Mesendoderm (in vitro differentiated cells): ENCODE data around the gene ANKLE2.

ENCODE experiments used
- DNase-seq: peaks from one replicate; pipeline ENCODE4 v3.0.0; 2013
- H2AK5ac ChIP-seq: 2 replicates; pipeline ENCODE4 v1.6.1; 2013; ENCODE audit warnings: low read length, inconsistent platforms
- H2BK120ac ChIP-seq: 2 replicates; pipeline ENCODE4 v1.6.1; 2013; ENCODE audit warnings: low read depth, mild to moderate bottlenecking, low read length, moderate library complexity, mixed read lengths
- H2BK15ac ChIP-seq: replicated peaks from 2 replicates; pipeline ENCODE4 v1.6.1; 2013; ENCODE audit warnings: low read depth, mild to moderate bottlenecking, moderate library complexity
- H2BK5ac ChIP-seq: 2 replicates; pipeline ENCODE4 v1.6.1; 2013; ENCODE audit warnings: low read length, inconsistent platforms
- H3K18ac ChIP-seq: 2 replicates; pipeline ENCODE4 v1.6.1; 2013; ENCODE audit warnings: mild to moderate bottlenecking, low read length, mixed read lengths
- H3K23ac ChIP-seq: one replicate; pipeline ENCODE4 v1.6.1; 2013; ENCODE audit warnings: low read length
- H3K27ac ChIP-seq: 2 replicates; pipeline ENCODE4 v1.5.1; 2013; ENCODE audit warnings: low read depth, mild to moderate bottlenecking, inconsistent platforms, low read length, moderate library complexity
- H3K27me3 ChIP-seq: 2 replicates; pipeline ENCODE4 v1.6.1; 2013; ENCODE audit warnings: low read length, control low read depth, mild to moderate bottlenecking, inconsistent platforms; ENCODE audit not compliant: insufficient read depth, poor library complexity
- H3K36me3 ChIP-seq: 2 replicates; pipeline ENCODE4 v1.6.1; 2013; ENCODE audit warnings: low read length, inconsistent platforms; ENCODE audit not compliant: control insufficient read depth, insufficient read depth
- H3K4ac ChIP-seq: one replicate; pipeline ENCODE4 v1.6.1; 2013; ENCODE audit warnings: low read depth, mild to moderate bottlenecking, low read length, moderate library complexity
- H3K4me1 ChIP-seq: 2 replicates; pipeline ENCODE4 v1.6.1; 2013; ENCODE audit warnings: low read depth, low read length, inconsistent platforms; ENCODE audit not compliant: control insufficient read depth
- H3K4me2 ChIP-seq: 2 replicates; pipeline ENCODE4 v1.6.1; 2013; ENCODE audit warnings: low read length
- H3K4me3 ChIP-seq: 2 replicates; pipeline ENCODE4 v1.5.1; 2013; ENCODE audit warnings: mild to moderate bottlenecking, low read length
- H3K56ac ChIP-seq: one replicate; pipeline ENCODE4 v1.6.1; 2013; ENCODE audit warnings: low read length
- H3K79me1 ChIP-seq: 2 replicates; pipeline ENCODE4 v1.6.1; 2013; ENCODE audit warnings: low read length, inconsistent platforms
- H3K79me2 ChIP-seq: 2 replicates; pipeline ENCODE4 v1.6.1; 2013; ENCODE audit warnings: mild to moderate bottlenecking, low read length; ENCODE audit not compliant: control insufficient read depth, insufficient read depth
- H3K9ac ChIP-seq: 2 replicates; pipeline ENCODE4 v1.6.1; 2013; ENCODE audit warnings: low read length, inconsistent platforms
- H4K5ac ChIP-seq: one replicate; pipeline ENCODE4 v1.6.1; 2013; ENCODE audit warnings: low read length
- H4K8ac ChIP-seq: one replicate; pipeline ENCODE4 v1.6.1; 2013; ENCODE audit warnings: low read depth, mild to moderate bottlenecking, control low read depth, low read length, moderate library complexity
- WGBS: extraction: QIAGEN DNeasy Blood & Tissue Kit; methylation state at CpG from one replicate; pipeline ENCODE4 v1.1.7; 2013; ENCODE audit warnings: low lambda C conversion rate, missing lambda C conversion rate; ENCODE audit not compliant: insufficient coverage; ENCODE audit errors: extremely low coverage; 5-methylcytosine and 5-hydroxymethylcytosine counted together

Gene ANKLE2

GRCh38 chr12:132734206-132734605 lies 27.4 kb downstream of the ANKLE2 start:
- Histone ChIP-seq H3K4me2 (no peak overlapping the region), H3K27ac (no peak overlapping the region), H2BK120ac (no peak overlapping the region), H2BK5ac (no peak overlapping the region), H3K79me1 (no peaks in the 10 kb centered on the region), H4K5ac (no peak overlapping the region), H3K27me3 (no peaks in the 10 kb centered on the region), H3K36me3 (peaks cover 30% of the 10 kb centered on the region), H3K9ac (no peak overlapping the region), H3K23ac (no peak overlapping the region), H2BK15ac (no peak overlapping the region), H3K56ac (no peak overlapping the region), H3K18ac (no peak overlapping the region), H4K8ac (no peak overlapping the region), H3K79me2 (no peaks in the 10 kb centered on the region), H3K4me1 (no peaks in the 10 kb centered on the region), H2AK5ac (no peak overlapping the region), H3K4ac (no peak overlapping the region), H3K4me3 (no peak overlapping the region)
- no peak for DNase-seq
- WGBS: no CpG with 5 or more reads among the region's 10 CpGs

GRCh38 chr12:132731574-132731973 lies 30.1 kb downstream of the ANKLE2 start:
- no peak overlapping the region for H3K4me2 ChIP-seq
- no peak overlapping the region for H3K4me3 ChIP-seq
- no CpG with 5 or more reads among the region's 17 CpGs for WGBS
- no peak overlapping the region for H3K18ac ChIP-seq
- H3K27ac ChIP-seq: no peak overlapping the region
- no peak overlapping the region for H3K9ac ChIP-seq
- H3K56ac ChIP-seq: no peak overlapping the region
- H3K79me1 ChIP-seq: no peaks in the 10 kb centered on the region
- no peak overlapping the region for H3K4ac ChIP-seq
- no peak overlapping the region for H2BK120ac ChIP-seq
- no peaks in the 10 kb centered on the region for H3K27me3 ChIP-seq
- H2AK5ac ChIP-seq: no peak overlapping the region
- H4K8ac ChIP-seq: no peak overlapping the region
- H3K23ac ChIP-seq: no peak overlapping the region
- no peak overlapping the region for H2BK15ac ChIP-seq
- H3K4me1 ChIP-seq: no peaks in the 10 kb centered on the region
- no peak for DNase-seq
- H2BK5ac ChIP-seq: no peak overlapping the region
- H3K36me3 ChIP-seq: peaks cover 36% of the 10 kb centered on the region
- no peaks in the 10 kb centered on the region for H3K79me2 ChIP-seq
- H4K5ac ChIP-seq: no peak overlapping the region

- no peak overlapping the region for H2AK5ac ChIP-seq
- no peak overlapping the region for H3K9ac ChIP-seq
- no peak overlapping the region for H4K5ac ChIP-seq
- no peak overlapping the region for H2BK120ac ChIP-seq
- H2BK5ac ChIP-seq: no peak overlapping the region
- no peak overlapping the region for H3K4me3 ChIP-seq
- H3K4me2 ChIP-seq: no peak overlapping the region
- H3K4me1 ChIP-seq: no peaks in the 10 kb centered on the region
- H3K79me2 ChIP-seq: no peaks in the 10 kb centered on the region
- H4K8ac ChIP-seq: no peak overlapping the region
- no peak overlapping the region for H3K23ac ChIP-seq
- no peak overlapping the region for H3K56ac ChIP-seq
- no CpG with 5 or more reads among the region's 11 CpGs for whole genome bisulfite sequencing
- H3K27ac ChIP-seq: no peak overlapping the region
- DNase-seq: no peak
- no peak overlapping the region for H3K18ac ChIP-seq
- H2BK15ac ChIP-seq: no peak overlapping the region
- no peak overlapping the region for H3K4ac ChIP-seq
- no peaks in the 10 kb centered on the region for H3K27me3 ChIP-seq
- peaks cover 36% of the 10 kb centered on the region for H3K36me3 ChIP-seq
- no peaks in the 10 kb centered on the region for H3K79me1 ChIP-seq
These were observed 31.3 kb downstream of the ANKLE2 start for GRCh38 chr12:132730353-132730752.

- Histone ChIP-seq H3K18ac (no peak overlapping the region), H3K4me2 (no peak overlapping the region), H3K79me2 (no peaks in the 10 kb centered on the region), H3K23ac (no peak overlapping the region), H3K9ac (no peak overlapping the region), H3K27ac (no peak overlapping the region), H3K56ac (no peak overlapping the region), H4K8ac (no peak overlapping the region), H2BK15ac (no peak overlapping the region), H3K4me1 (no peaks in the 10 kb centered on the region), H2AK5ac (no peak overlapping the region), H2BK5ac (no peak overlapping the region), H3K27me3 (no peaks in the 10 kb centered on the region), H3K79me1 (no peaks in the 10 kb centered on the region), H4K5ac (no peak overlapping the region), H3K4ac (no peak overlapping the region), H3K4me3 (no peak overlapping the region), H3K36me3 (peaks cover 35% of the 10 kb centered on the region), H2BK120ac (no peak overlapping the region)
- no CpG with 5 or more reads among the region's 24 CpGs for WGBS
- no peak for DNase-seq
These were observed 31.9 kb downstream of the ANKLE2 start for GRCh38 chr12:132729541-132730320.

GRCh38 chr12:132728502-132728901 lies 33.1 kb downstream of the ANKLE2 start:
- no peak overlapping the region for H2BK120ac ChIP-seq
- H3K27ac ChIP-seq: no peak overlapping the region
- no peak overlapping the region for H3K23ac ChIP-seq
- no CpG with 5 or more reads among the region's 7 CpGs for WGBS
- H3K4ac ChIP-seq: no peak overlapping the region
- no peak overlapping the region for H3K56ac ChIP-seq
- DNase-seq: no peak
- no peak overlapping the region for H4K8ac ChIP-seq
- H2BK15ac ChIP-seq: no peak overlapping the region
- H3K36me3 ChIP-seq: peaks cover 35% of the 10 kb centered on the region
- H3K4me2 ChIP-seq: no peak overlapping the region
- H3K4me3 ChIP-seq: no peak overlapping the region
- no peak overlapping the region for H3K9ac ChIP-seq
- no peaks in the 10 kb centered on the region for H3K79me1 ChIP-seq
- H3K4me1 ChIP-seq: no peaks in the 10 kb centered on the region
- no peaks in the 10 kb centered on the region for H3K27me3 ChIP-seq
- H3K18ac ChIP-seq: no peak overlapping the region
- no peak overlapping the region for H2BK5ac ChIP-seq
- no peaks in the 10 kb centered on the region for H3K79me2 ChIP-seq
- no peak overlapping the region for H2AK5ac ChIP-seq
- no peak overlapping the region for H4K5ac ChIP-seq
